Measurements from ENCODE around the gene SLC25A29.
"Not testable (repeated sequence)": the region's sequence is repeated elsewhere in the genome, so short reads cannot be mapped to it uniquely, and the experiment has no call there.

SLC25A29 gene

DNA sequence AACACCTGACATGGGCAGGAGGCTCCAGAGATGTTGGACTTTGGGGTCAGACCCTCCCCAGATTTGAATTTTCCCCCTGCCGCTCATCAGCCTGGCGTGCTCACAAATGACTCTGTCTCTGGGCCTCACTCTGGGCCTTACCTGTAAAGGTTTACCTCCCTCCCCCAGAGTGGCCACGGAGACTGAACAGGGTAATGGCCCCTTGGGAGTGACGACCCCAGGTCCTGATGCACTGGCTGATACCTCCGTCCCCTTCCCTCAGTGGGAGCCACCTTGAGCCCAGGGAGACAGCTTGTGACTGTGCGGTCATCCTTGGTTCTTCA is 7.0 kb downstream of the SLC25A29 start:
- DNase-seq = no peak
- Histone ChIP-seq H3K79me2 (ENCODE audit: control insufficient read depth, insufficient read depth, low read length) (peaks cover 11% of the 10 kb centered on the region), H2BK120ac (ENCODE audit: low read depth, low read length) (no peak overlapping the region), H3K4me1 (ENCODE audit: control insufficient read depth, low read depth, low read length) (peaks cover 5% of the 10 kb centered on the region), H3K56ac (ENCODE audit: low read length) (no peak overlapping the region), H3K4me3 (ENCODE audit: low read length) (no peak overlapping the region), H3K4me2 (ENCODE audit: low read length) (no peak overlapping the region), H3K36me3 (ENCODE audit: control insufficient read depth, insufficient read depth, low read length) (no peaks in the 10 kb centered on the region), H3K79me1 (ENCODE audit: low read length) (peaks cover 19% of the 10 kb centered on the region), H3K27me3 (ENCODE audit: insufficient read depth, low read length, poor library complexity) (no peaks in the 10 kb centered on the region), H4K8ac (ENCODE audit: low read depth, low read length) (no peak overlapping the region), H3K9ac (ENCODE audit: low read length) (no peak overlapping the region), H4K5ac (ENCODE audit: low read length) (no peak overlapping the region), H2AK5ac (ENCODE audit: low read length) (no peak overlapping the region), H3K4ac (ENCODE audit: low read depth, low read length) (no peak overlapping the region), H3K27ac (ENCODE audit: low read depth, low read length) (no peak overlapping the region), H3K23ac (ENCODE audit: low read length) (no peak overlapping the region), H3K18ac (ENCODE audit: low read length) (no peak overlapping the region), H2BK15ac (replicated peaks; ENCODE audit: low read depth) (no peak overlapping the region), H2BK5ac (ENCODE audit: low read length) (no peak overlapping the region)
- WGBS (ENCODE audit: extremely low coverage, insufficient coverage, low lambda C conversion rate) = no CpG with 5 or more reads among the region's 6 CpGs

DNA sequence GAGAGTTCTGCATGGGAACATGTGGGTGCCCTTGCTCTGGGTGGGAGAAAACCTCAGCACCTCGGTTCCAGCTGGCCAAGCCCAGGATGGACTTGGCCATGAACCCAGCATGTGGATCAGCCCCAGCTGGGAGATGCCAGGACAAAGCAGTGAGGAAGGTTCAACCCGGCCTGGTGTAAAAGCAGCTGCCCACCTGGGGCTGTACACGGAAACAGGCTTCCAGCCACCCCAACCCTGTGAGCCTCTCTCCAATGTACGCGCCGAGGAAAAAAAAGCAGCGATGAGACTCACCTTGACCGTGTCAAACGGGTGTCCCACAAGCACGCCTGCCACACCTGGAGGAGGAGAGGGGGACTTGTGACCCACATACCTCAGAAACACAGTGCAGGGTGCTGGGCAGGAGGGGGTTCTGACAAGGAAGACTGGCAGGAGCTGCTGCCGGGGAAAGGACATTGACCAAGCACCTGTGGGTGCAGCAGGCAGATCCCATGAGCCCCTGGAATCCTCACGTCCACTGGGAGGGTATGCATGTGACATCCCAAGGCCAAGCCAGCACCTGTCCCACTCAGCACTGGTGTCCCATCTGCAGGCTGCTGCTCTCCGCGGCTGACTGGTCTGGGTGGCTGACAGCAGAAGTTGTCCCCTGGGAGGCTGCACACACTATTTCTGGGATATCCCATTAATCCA is 7.5 kb downstream of the SLC25A29 start:
- WGBS (ENCODE audit: extremely low coverage, insufficient coverage, low lambda C conversion rate) = no CpG with 5 or more reads among the region's 14 CpGs
- H3K27me3 ChIP-seq (ENCODE audit: insufficient read depth, low read length, poor library complexity) = no peaks in the 10 kb centered on the region
- no peak overlapping the region for H2BK15ac ChIP-seq (replicated peaks; ENCODE audit: low read depth)
- H3K27ac ChIP-seq (ENCODE audit: low read depth, low read length) = no peak overlapping the region
- no peak for DNase-seq
- no peak overlapping the region for H3K4ac ChIP-seq (ENCODE audit: low read depth, low read length)
- peaks cover under 1% of the 10 kb centered on the region for H3K4me1 ChIP-seq (ENCODE audit: control insufficient read depth, low read depth, low read length)
- H2BK5ac ChIP-seq (ENCODE audit: low read length) = no peak overlapping the region
- no peak overlapping the region for H3K9ac ChIP-seq (ENCODE audit: low read length)
- no peak overlapping the region for H2BK120ac ChIP-seq (ENCODE audit: low read depth, low read length)
- H3K36me3 ChIP-seq (ENCODE audit: control insufficient read depth, insufficient read depth, low read length) = no peaks in the 10 kb centered on the region
- no peak overlapping the region for H3K23ac ChIP-seq (ENCODE audit: low read length)
- no peak overlapping the region for H3K4me3 ChIP-seq (ENCODE audit: low read length)
- no peak overlapping the region for H3K4me2 ChIP-seq (ENCODE audit: low read length)
- peaks cover 6% of the 10 kb centered on the region for H3K79me2 ChIP-seq (ENCODE audit: control insufficient read depth, insufficient read depth, low read length)
- no peak overlapping the region for H3K56ac ChIP-seq (ENCODE audit: low read length)
- H4K8ac ChIP-seq (ENCODE audit: low read depth, low read length) = no peak overlapping the region
- H2AK5ac ChIP-seq (ENCODE audit: low read length) = no peak overlapping the region
- no peak overlapping the region for H3K18ac ChIP-seq (ENCODE audit: low read length)
- no peak overlapping the region for H4K5ac ChIP-seq (ENCODE audit: low read length)
- H3K79me1 ChIP-seq (ENCODE audit: low read length) = peaks cover 15% of the 10 kb centered on the region

- no peaks in the 10 kb centered on the region for H3K36me3 ChIP-seq (ENCODE audit: control insufficient read depth, insufficient read depth, low read length)
These were observed 8.6 kb downstream of the SLC25A29 start for GRCh38 chr14:100297320-100298300.

DNA sequence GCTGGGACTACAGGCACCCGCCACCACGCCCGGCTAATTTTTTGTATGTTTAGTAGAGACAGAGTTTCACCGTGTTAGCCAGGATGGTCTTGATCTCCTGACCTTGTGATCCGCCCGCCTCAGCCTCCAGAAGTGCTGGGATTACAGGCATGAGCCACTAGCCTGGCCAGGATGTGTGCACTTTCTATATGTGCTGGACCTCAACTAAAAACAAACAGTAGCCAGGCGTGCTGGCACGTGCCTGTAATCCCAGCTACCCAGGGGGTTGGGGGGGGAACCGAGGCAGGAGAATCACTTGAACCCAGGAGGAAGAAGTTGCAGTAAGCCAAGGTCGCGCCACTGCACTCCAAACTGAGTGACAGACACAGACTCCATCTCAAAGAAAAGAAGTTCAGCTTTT is 9.5 kb downstream of the SLC25A29 start:
- H3K79me2 ChIP-seq (ENCODE audit: control insufficient read depth, insufficient read depth, low read length); H3K79me1 ChIP-seq (ENCODE audit: low read length); H3K4me3 ChIP-seq (ENCODE audit: low read length); H2BK15ac ChIP-seq (replicated peaks; ENCODE audit: low read depth); H3K4me1 ChIP-seq (ENCODE audit: control insufficient read depth, low read depth, low read length); H3K27me3 ChIP-seq (ENCODE audit: insufficient read depth, low read length, poor library complexity); H2BK120ac ChIP-seq (ENCODE audit: low read depth, low read length); H3K4ac ChIP-seq (ENCODE audit: low read depth, low read length); H4K5ac ChIP-seq (ENCODE audit: low read length); H3K27ac ChIP-seq (ENCODE audit: low read depth, low read length); H4K8ac ChIP-seq (ENCODE audit: low read depth, low read length); H3K56ac ChIP-seq (ENCODE audit: low read length); H3K4me2 ChIP-seq (ENCODE audit: low read length); H3K36me3 ChIP-seq (ENCODE audit: control insufficient read depth, insufficient read depth, low read length); H2BK5ac ChIP-seq (ENCODE audit: low read length); DNase-seq; H2AK5ac ChIP-seq (ENCODE audit: low read length); H3K9ac ChIP-seq (ENCODE audit: low read length); H3K23ac ChIP-seq (ENCODE audit: low read length); H3K18ac ChIP-seq (ENCODE audit: low read length): not testable (repeated sequence)
- WGBS (ENCODE audit: extremely low coverage, insufficient coverage, low lambda C conversion rate) = no CpG with 5 or more reads among the region's 11 CpGs

More at GRCh38 chr14:100297320-100298300, 8.6 kb downstream of the SLC25A29 start:
- Histone ChIP-seq H3K79me2 (ENCODE audit: control insufficient read depth, insufficient read depth, low read length) (no peaks in the 10 kb centered on the region), H4K5ac (ENCODE audit: low read length) (no peak overlapping the region), H3K4me2 (ENCODE audit: low read length) (no peak overlapping the region), H3K27ac (ENCODE audit: low read depth, low read length) (no peak overlapping the region), H3K56ac (ENCODE audit: low read length) (no peak overlapping the region), H2BK120ac (ENCODE audit: low read depth, low read length) (no peak overlapping the region), H3K4me3 (ENCODE audit: low read length) (no peak overlapping the region), H2AK5ac (ENCODE audit: low read length) (no peak overlapping the region), H4K8ac (ENCODE audit: low read depth, low read length) (no peak overlapping the region), H3K27me3 (ENCODE audit: insufficient read depth, low read length, poor library complexity) (no peaks in the 10 kb centered on the region), H3K18ac (ENCODE audit: low read length) (no peak overlapping the region), H3K4ac (ENCODE audit: low read depth, low read length) (no peak overlapping the region), H3K9ac (ENCODE audit: low read length) (no peak overlapping the region), H3K4me1 (ENCODE audit: control insufficient read depth, low read depth, low read length) (no peaks in the 10 kb centered on the region), H3K23ac (ENCODE audit: low read length) (no peak overlapping the region), H2BK5ac (ENCODE audit: low read length) (no peak overlapping the region), H3K79me1 (ENCODE audit: low read length) (peaks cover 11% of the 10 kb centered on the region), H2BK15ac (replicated peaks; ENCODE audit: low read depth) (no peak overlapping the region)
- DNase-seq = no peak
- no CpG with 5 or more reads among the region's 30 CpGs for WGBS (ENCODE audit: extremely low coverage, insufficient coverage, low lambda C conversion rate)

GRCh38 chr14:100296106-100296651 is 10.1 kb downstream of the SLC25A29 start:
- H2AK5ac ChIP-seq (ENCODE audit: low read length) = no peak overlapping the region
- H3K36me3 ChIP-seq (ENCODE audit: control insufficient read depth, insufficient read depth, low read length) = peaks cover 5% of the 10 kb centered on the region
- no peak overlapping the region for H3K18ac ChIP-seq (ENCODE audit: low read length)
- WGBS (ENCODE audit: extremely low coverage, insufficient coverage, low lambda C conversion rate) = no CpG with 5 or more reads among the region's 9 CpGs
- no peak overlapping the region for H3K4me2 ChIP-seq (ENCODE audit: low read length)
- H3K79me1 ChIP-seq (ENCODE audit: low read length) = peaks cover 10% of the 10 kb centered on the region
- no peak overlapping the region for H4K8ac ChIP-seq (ENCODE audit: low read depth, low read length)
- no peak overlapping the region for H4K5ac ChIP-seq (ENCODE audit: low read length)
- H3K4me1 ChIP-seq (ENCODE audit: control insufficient read depth, low read depth, low read length) = no peaks in the 10 kb centered on the region
- H3K79me2 ChIP-seq (ENCODE audit: control insufficient read depth, insufficient read depth, low read length) = no peaks in the 10 kb centered on the region
- no peak overlapping the region for H3K56ac ChIP-seq (ENCODE audit: low read length)
- H2BK5ac ChIP-seq (ENCODE audit: low read length) = no peak overlapping the region
- H3K23ac ChIP-seq (ENCODE audit: low read length) = no peak overlapping the region
- no peak overlapping the region for H2BK120ac ChIP-seq (ENCODE audit: low read depth, low read length)
- no peak overlapping the region for H3K4ac ChIP-seq (ENCODE audit: low read depth, low read length)
- no peaks in the 10 kb centered on the region for H3K27me3 ChIP-seq (ENCODE audit: insufficient read depth, low read length, poor library complexity)
- DNase-seq = no peak
- no peak overlapping the region for H2BK15ac ChIP-seq (replicated peaks; ENCODE audit: low read depth)
- H3K4me3 ChIP-seq (ENCODE audit: low read length) = no peak overlapping the region
- no peak overlapping the region for H3K27ac ChIP-seq (ENCODE audit: low read depth, low read length)
- no peak overlapping the region for H3K9ac ChIP-seq (ENCODE audit: low read length)
